ENCODE data around the gene GSTO2. TPM values are rescaled to one million over a fixed set of nuclear protein-coding genes. Genes with fewer than 3 reads are reported as not detected.

Gene GSTO2
- total and polyA plus RNA-seq, 10 of the 15 experiments (the other 5 are each of a cell fraction or from before 2014, with no cell fraction given): 0.16 to 0.86 (median 0.46) TPM

DNA sequence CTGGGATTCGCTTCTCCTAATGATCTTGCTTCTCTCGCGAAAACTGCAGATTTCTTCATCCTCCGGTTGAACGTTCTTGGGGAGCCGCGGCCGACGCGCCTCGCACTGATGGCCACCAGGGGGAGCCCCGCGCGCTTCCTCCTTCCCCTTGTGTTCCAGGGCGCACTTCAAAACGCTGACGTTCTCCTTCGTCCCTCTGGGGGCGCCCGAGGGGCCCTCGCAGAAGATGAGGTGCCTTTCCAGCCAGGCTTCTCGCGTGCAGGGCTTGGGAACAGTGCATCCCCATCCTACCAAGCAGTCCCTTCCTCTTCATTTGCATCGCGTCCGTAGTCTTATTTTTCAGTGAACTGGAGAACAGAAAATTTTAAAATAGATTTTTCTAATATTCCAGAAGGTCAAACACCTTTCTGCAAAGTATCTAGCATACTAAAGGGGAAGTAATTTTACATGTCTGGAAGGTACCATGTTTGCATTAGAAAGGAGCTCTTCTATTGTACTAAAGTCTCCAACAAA, 22.5 kb downstream of the GSTO2 start (continued):
- TF ChIP-seq NFXL1 (IDR thresholded peaks at IDR 0.05; ENCODE audit: borderline replicate concordance): no peak
- no peak for TF ChIP-seq RCOR1 (conservative IDR thresholded peaks at IDR 0.05; ENCODE audit: low read depth, low read length)

DNA sequence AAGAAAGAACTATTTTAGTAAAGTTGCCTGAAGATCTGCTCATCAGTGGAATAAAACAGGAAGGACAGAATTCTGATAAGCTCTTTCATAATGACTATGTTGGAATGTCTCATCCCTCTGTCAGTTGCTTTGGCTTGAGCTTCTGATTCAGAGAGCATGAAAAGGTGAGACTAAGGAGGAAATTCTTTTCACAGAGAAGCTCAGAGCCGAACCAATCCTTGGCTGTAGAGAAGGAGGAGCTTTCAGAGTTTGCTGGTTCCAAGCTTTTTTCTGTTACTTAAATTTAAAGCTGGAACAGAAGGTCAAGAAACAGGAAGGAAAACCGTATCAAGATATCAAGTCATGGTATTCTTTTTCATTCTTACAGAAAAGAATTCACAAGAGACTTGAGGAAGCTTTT, 24.0 kb downstream of the GSTO2 start:
- CTCF ChIA-PET: interaction anchor here (0.6 to 12.8 kb wide), 13 partner anchors 10 to 405 kb away, joined by 3 to 333 read pairs (median 11); partner anchors contain the start of genes CFAP58, GSTO1 and ITPRIP
- POLR2A ChIA-PET: interaction anchor here (0.5 kb wide), 1 partner anchor 53 kb away, joined by 4 read pairs; no protein-coding TSS in a partner anchor
- RAD21 ChIA-PET (ENCODE audit: unreplicated experiment): interaction anchor here (0.8 to 5.0 kb wide), 7 partner anchors 10 to 404 kb away, joined by 3 to 55 read pairs (median 3); no protein-coding TSS in a partner anchor
- Histone ChIP-seq H3K4me1 (ENCODE audit: control insufficient read depth, insufficient read depth, low read length) (no peaks in the 10 kb centered on the region), H2AFZ (ENCODE audit: control insufficient read depth, low read depth, low read length) (no peak overlapping the region), H3K9me3 (replicated peaks; ENCODE audit: control insufficient read depth, insufficient read depth, low read length) (no peaks in the 10 kb centered on the region), H3K27ac (ENCODE audit: control insufficient read depth, insufficient read depth) (no peak overlapping the region), H3K36me3 (ENCODE audit: control insufficient read depth in 2 of 2, insufficient read depth in 2 of 2, low read length in 1 of 2) (no peaks in the 10 kb centered on the region), H4K20me1 (ENCODE audit: control insufficient read depth, insufficient read depth) (no peaks in the 10 kb centered on the region), H3K4me2 (ENCODE audit: control insufficient read depth, insufficient read depth) (no peak overlapping the region), H3K4me3 (no peak overlapping the region), H3K79me2 (ENCODE audit: control insufficient read depth, insufficient read depth, low read length) (no peaks in the 10 kb centered on the region), H3K27me3 (replicated peaks in 1 of 2; ENCODE audit: control insufficient read depth in 2 of 2, insufficient read depth in 2 of 2, low read length in 1 of 2) (peaks cover 0 to 1% of the 10 kb centered on the region in 2 experiments; a peak in 2 of 4 replicates), H3K9ac (ENCODE audit: control insufficient read depth, insufficient read depth, low read length) (no peak overlapping the region)
- FAIRE-seq: no peak
- SMC1A ChIA-PET (ENCODE audit: uncharacterized antibody, unreplicated experiment): interaction anchor here (0.7 to 7.9 kb wide), 10 partner anchors 10 to 405 kb away, joined by 3 to 90 read pairs (median 4); no protein-coding TSS in a partner anchor
- in situ Hi-C loops (cut with MboI) (loop anchor here (10.0 kb wide), 1 partner anchor 52 kb away; no protein-coding TSS in a partner anchor), intact Hi-C loops (cut with micrococcal nuclease; ENCODE audit: unreplicated experiment) (loop anchor here (10.0 kb wide), 1 partner anchor 192 kb away; no protein-coding TSS in a partner anchor)
- ATAC-seq: no peak
- WGBS (ENCODE audit: insufficient coverage, insufficient replicate concordance, low lambda C conversion rate, missing lambda C conversion rate): 6% methylated on average over 2 of the region's 2 CpGs
- BruUV-seq (replicated peaks): no TSS peak
- no peak for DNase-seq (ENCODE audit: low read depth, low spot score)
- TF ChIP-seq NR2F1 (conservative IDR thresholded peaks at IDR 0.05) (no peak), SMARCA5 (IDR thresholded peaks at IDR 0.05) (no peak), POLR2A (IDR thresholded peaks at IDR 0.05; ENCODE audit: low read depth, low read length) (no peak), MEF2A (IDR thresholded peaks at IDR 0.05; ENCODE audit: insufficient read depth, low read depth, low read length) (no peak), KLF5 (IDR thresholded peaks at IDR 0.05; ENCODE audit: partially characterized antibody) (no peak), RCOR1 (conservative IDR thresholded peaks at IDR 0.05; ENCODE audit: low read depth, low read length) (no peak), SMC3 (IDR thresholded peaks at IDR 0.05; ENCODE audit: borderline replicate concordance, low read length) (no peak), IKZF1 (conservative IDR thresholded peaks at IDR 0.05) (no peak), GATAD2B (conservative IDR thresholded peaks at IDR 0.05; ENCODE audit: low read depth) (no peak)
- TF ChIP-seq, protein P1, sequence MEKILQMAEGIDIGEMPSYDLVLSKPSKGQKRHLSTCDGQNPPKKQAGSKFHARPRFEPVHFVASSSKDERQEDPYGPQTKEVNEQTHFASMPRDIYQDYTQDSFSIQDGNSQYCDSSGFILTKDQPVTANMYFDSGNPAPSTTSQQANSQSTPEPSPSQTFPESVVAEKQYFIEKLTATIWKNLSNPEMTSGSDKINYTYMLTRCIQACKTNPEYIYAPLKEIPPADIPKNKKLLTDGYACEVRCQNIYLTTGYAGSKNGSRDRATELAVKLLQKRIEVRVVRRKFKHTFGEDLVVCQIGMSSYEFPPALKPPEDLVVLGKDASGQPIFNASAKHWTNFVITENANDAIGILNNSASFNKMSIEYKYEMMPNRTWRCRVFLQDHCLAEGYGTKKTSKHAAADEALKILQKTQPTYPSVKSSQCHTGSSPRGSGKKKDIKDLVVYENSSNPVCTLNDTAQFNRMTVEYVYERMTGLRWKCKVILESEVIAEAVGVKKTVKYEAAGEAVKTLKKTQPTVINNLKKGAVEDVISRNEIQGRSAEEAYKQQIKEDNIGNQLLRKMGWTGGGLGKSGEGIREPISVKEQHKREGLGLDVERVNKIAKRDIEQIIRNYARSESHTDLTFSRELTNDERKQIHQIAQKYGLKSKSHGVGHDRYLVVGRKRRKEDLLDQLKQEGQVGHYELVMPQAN (conservative IDR thresholded peaks at IDR 0.05): no peak
- TF ChIP-seq, protein P2, sequence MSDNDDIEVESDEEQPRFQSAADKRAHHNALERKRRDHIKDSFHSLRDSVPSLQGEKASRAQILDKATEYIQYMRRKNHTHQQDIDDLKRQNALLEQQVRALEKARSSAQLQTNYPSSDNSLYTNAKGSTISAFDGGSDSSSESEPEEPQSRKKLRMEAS (IDR thresholded peaks at IDR 0.05; ENCODE audit: low read depth, low read length): no peak
- TF ChIP-seq, protein P3, sequence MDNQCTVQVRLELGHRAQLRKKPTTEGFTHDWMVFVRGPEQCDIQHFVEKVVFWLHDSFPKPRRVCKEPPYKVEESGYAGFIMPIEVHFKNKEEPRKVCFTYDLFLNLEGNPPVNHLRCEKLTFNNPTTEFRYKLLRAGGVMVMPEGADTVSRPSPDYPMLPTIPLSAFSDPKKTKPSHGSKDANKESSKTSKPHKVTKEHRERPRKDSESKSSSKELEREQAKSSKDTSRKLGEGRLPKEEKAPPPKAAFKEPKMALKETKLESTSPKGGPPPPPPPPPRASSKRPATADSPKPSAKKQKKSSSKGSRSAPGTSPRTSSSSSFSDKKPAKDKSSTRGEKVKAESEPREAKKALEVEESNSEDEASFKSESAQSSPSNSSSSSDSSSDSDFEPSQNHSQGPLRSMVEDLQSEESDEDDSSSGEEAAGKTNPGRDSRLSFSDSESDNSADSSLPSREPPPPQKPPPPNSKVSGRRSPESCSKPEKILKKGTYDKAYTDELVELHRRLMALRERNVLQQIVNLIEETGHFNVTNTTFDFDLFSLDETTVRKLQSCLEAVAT (IDR thresholded peaks at IDR 0.05): no peak

Data from GM12878 (cell line).